Prostate gland (tissue), 2 donors: ENCODE measurements around the gene ZNF470. TPM values are rescaled to one million over a fixed set of nuclear protein-coding genes. Genes with fewer than 3 reads are reported as not detected.

ENCODE experiments used
- DNase-seq: peaks from one replicate; pipeline ENCODE4 v3.0.0-alpha.2; 2019; ENCODE audit warnings: low spot score
- H3K27ac ChIP-seq, 2 donors: fragments of 200-600 bp; sonication (generic); 2 replicates each; pipeline ENCODE4 v1.5.1; 2017 to 2019
- H3K27me3 ChIP-seq: fragments of 200-600 bp; sonication (generic); replicated peaks from 2 replicates; pipeline ENCODE4 v1.5.1; 2019; ENCODE audit not compliant: insufficient read depth
- H3K36me3 ChIP-seq, 2 donors: fragments of 200-600 bp; sonication (generic); 1 replicate in 1 of 2; 2 replicates in 1 of 2; pipeline versions ENCODE4 v1.5.1 to v1.8.1; 2017 to 2019
- H3K4me1 ChIP-seq: fragments of 200-600 bp; sonication (generic); replicated peaks from 2 replicates; pipeline ENCODE4 v1.5.1; 2019
- H3K4me3 ChIP-seq, 2 donors: fragments of 200-600 bp; sonication (generic); 2 replicates each; pipeline ENCODE4 v1.5.1; 2017 to 2019
- H3K9me3 ChIP-seq: fragments of 200-600 bp; sonication (generic); 2 replicates; pipeline ENCODE4 v1.5.1; 2017
- POLR2A ChIP-seq: fragments of 450-650 bp; IDR thresholded peaks from one replicate; pipeline ENCODE4 v1.6.1; 2016; ENCODE audit warnings: antibody characterized with exemption, mild to moderate bottlenecking
- POLR2AphosphoS5 ChIP-seq: sonication (generic); formaldehyde crosslinking; IDR thresholded peaks from one replicate; pipeline ENCODE4 v1.6.1; 2017; ENCODE audit warnings: antibody characterized with exemption
- WGBS: methylation state at CpG from one replicate; pipeline ENCODE4 v1.1.5; 2018; 5-methylcytosine and 5-hydroxymethylcytosine counted together
- intact Hi-C: fragments of 100-400 bp; cut with DNase I; formaldehyde crosslinking; loops from one replicate; pipeline ENCODE4 v1.14.2; 2022
- total RNA-seq, 2 donors: library from RNA; depleted of rRNA; stranded (reverse); fragments of >200 nt; gene quantifications; one replicate each; pipeline ENCODE4 v1.1.0, GENCODE V29; 2016
- TF ChIP-seq, protein P1 (sequence below), 4 experiments: fragments of 200-600 bp in 2 of 4; fragments of 450-650 bp in 2 of 4; sonication (generic) in 2 of 4; IDR thresholded peaks; 1 replicate in 3 of 4; 2 replicates in 1 of 4; pipeline ENCODE4 v1.5.1; 2016 to 2019; ENCODE audit warnings: antibody characterized with exemption in 4 of 4, mild to moderate bottlenecking in 2 of 4, moderate library complexity in 2 of 4

ZNF470 gene
- 1 to 10 TPM; 5.7 to 6.3 TPM for total RNA-seq

- intact Hi-C loops, result loop anchor here (1.0 kb wide), 1 partner anchor 29 kb away; the partner anchor contains the start of gene ZFP28
- DNase-seq, result peak; percentile 95
- Histone ChIP-seq H3K4me3 (peak within 1 kb of the TSS; percentile 70 to 87), H3K9me3 (peaks cover 7% of the 10 kb centered on the region), H3K27me3 (no peaks in the 10 kb centered on the region), H3K36me3 (peaks cover 0 to 10% of the 10 kb centered on the region in 2 donors), H3K27ac (peak within 1 kb of the TSS; percentile 69 to 78), H3K4me1 (no peaks in the 10 kb centered on the region)
- TF ChIP-seq, protein P1, sequence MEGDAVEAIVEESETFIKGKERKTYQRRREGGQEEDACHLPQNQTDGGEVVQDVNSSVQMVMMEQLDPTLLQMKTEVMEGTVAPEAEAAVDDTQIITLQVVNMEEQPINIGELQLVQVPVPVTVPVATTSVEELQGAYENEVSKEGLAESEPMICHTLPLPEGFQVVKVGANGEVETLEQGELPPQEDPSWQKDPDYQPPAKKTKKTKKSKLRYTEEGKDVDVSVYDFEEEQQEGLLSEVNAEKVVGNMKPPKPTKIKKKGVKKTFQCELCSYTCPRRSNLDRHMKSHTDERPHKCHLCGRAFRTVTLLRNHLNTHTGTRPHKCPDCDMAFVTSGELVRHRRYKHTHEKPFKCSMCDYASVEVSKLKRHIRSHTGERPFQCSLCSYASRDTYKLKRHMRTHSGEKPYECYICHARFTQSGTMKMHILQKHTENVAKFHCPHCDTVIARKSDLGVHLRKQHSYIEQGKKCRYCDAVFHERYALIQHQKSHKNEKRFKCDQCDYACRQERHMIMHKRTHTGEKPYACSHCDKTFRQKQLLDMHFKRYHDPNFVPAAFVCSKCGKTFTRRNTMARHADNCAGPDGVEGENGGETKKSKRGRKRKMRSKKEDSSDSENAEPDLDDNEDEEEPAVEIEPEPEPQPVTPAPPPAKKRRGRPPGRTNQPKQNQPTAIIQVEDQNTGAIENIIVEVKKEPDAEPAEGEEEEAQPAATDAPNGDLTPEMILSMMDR (IDR thresholded peaks at IDR 0.05), result no peak
- peak; percentile 9 for TF ChIP-seq POLR2A
- TF ChIP-seq POLR2AphosphoS5, result peak; percentile 94
- 3% methylated on average over 52 of the region's 66 CpGs for WGBS
Observed at GRCh38 chr19:56567274-56568120, at the start of gene ZNF470. ZNF470 (plus strand) TSS chr19:56567468; CDS start chr19:56570312, 2,844 bp downstream.

- Histone ChIP-seq H3K4me3 (no peak overlapping the region), H3K9me3 (no peaks in the 10 kb centered on the region), H3K36me3 (no peaks in the 10 kb centered on the region), H3K4me1 (no peaks in the 10 kb centered on the region), H3K27me3 (no peaks in the 10 kb centered on the region), H3K27ac (no peak overlapping the region)
- WGBS, result 83% methylated on average over 4 of the region's 4 CpGs
- TF ChIP-seq POLR2A (no peak), POLR2AphosphoS5 (no peak)
- TF ChIP-seq, protein P1 (IDR thresholded peaks at IDR 0.05), result no peak
- intact Hi-C loops, result no loop called here
- no peak for DNase-seq
Observed at GRCh38 chr19:56525214-56525860, 41.9 kb upstream of the ZNF470 start.

- Histone ChIP-seq H3K36me3 (no peaks in the 10 kb centered on the region), H3K27ac (no peak overlapping the region), H3K9me3 (no peaks in the 10 kb centered on the region), H3K4me1 (no peaks in the 10 kb centered on the region), H3K4me3 (no peak overlapping the region), H3K27me3 (no peaks in the 10 kb centered on the region)
- 93% methylated on average over 3 of the region's 3 CpGs for WGBS
- no peak for DNase-seq
- TF ChIP-seq POLR2A, result no peak
- TF ChIP-seq, protein P1 (IDR thresholded peaks at IDR 0.05), result no peak
- intact Hi-C loops, result no loop called here
Observed at GRCh38 chr19:56537442-56537841, 29.8 kb upstream of the ZNF470 start.

- H3K27ac ChIP-seq, result peak overlapping the region; percentile 88 to 91
- TF ChIP-seq, protein P1 (IDR thresholded peaks at IDR 0.05), result peak in 2 of 4 experiments; percentile 25 to 33
- TF ChIP-seq POLR2AphosphoS5 (peak; percentile 88), POLR2A (peak; percentile 37)
- 2% methylated on average over 42 of the region's 46 CpGs for WGBS
- peak overlapping the region; percentile 64 to 77 for H3K4me3 ChIP-seq
- no peaks in the 10 kb centered on the region for H3K36me3 ChIP-seq
- no peaks in the 10 kb centered on the region for H3K27me3 ChIP-seq
- DNase-seq, result peak; percentile 86
- no peaks in the 10 kb centered on the region for H3K4me1 ChIP-seq
- no peaks in the 10 kb centered on the region for H3K9me3 ChIP-seq
- intact Hi-C loops, result loop anchor here (1.0 kb wide), 2 partner anchors 29 to 31 kb away; partner anchors contain the start of genes ZNF470 and ZNF471
Observed at GRCh38 chr19:56538254-56538760, 29.0 kb upstream of the ZNF470 start.
